GM19099 (cell line): ENCODE measurements around the gene RUBCNL.
A peak's percentile ranks its signal among the peaks of the same experiment; 100 is the strongest.

ENCODE experiments used
- POLR2A ChIP-seq: IDR thresholded peaks from 3 replicates; pipeline ENCODE4 v1.6.1; 2011; ENCODE audit warnings: low read depth; ENCODE audit not compliant: insufficient read length; ENCODE audit errors: extremely low read depth

Gene RUBCNL, protein sequence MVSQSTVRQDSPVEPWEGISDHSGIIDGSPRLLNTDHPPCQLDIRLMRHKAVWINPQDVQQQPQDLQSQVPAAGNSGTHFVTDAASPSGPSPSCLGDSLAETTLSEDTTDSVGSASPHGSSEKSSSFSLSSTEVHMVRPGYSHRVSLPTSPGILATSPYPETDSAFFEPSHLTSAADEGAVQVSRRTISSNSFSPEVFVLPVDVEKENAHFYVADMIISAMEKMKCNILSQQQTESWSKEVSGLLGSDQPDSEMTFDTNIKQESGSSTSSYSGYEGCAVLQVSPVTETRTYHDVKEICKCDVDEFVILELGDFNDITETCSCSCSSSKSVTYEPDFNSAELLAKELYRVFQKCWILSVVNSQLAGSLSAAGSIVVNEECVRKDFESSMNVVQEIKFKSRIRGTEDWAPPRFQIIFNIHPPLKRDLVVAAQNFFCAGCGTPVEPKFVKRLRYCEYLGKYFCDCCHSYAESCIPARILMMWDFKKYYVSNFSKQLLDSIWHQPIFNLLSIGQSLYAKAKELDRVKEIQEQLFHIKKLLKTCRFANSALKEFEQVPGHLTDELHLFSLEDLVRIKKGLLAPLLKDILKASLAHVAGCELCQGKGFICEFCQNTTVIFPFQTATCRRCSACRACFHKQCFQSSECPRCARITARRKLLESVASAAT

DNA sequence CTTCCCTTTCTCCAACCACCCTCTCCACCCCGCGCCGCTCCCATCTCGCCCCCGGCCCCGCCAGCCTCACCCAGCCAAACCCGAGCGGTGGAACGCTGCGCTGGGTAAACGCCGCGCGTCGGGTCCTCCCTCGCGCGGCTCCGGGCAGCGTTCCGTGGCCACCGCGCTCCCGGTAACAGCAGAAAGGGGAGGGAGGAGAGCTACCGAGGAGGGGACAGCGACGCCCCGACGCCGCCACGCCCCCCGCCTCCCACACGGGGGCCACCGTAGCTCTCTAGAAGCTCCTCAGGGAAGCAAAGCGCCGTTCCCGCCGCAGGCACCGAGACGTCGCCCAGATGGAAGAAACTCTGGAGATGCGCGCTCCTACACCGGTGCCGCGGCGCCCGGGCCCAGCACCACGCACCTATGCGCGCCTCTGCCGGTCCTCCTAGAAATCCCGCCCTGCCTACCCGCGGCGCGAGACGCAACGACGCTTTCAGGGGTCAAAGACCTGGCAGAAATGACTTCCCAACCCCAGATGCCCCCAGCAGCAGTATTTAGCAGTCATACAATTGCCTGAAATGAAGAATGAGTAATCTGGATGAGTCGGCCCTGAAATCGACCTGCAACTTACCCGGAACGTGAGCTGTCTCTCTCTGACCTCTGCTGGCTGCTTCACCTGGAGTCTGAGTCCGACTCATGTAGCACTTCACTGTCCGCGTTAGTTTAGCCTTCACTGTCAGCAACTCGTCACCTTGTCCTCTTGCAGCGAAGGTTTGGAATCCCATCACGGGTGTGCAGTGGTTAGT, at the start of gene RUBCNL:
RUBCNL (minus strand) TSS at position 189 of the 788 bp plus-strand sequence. CDS start 14,777 bp downstream, outside the sequence.
- no peak for TF ChIP-seq POLR2A

DNA sequence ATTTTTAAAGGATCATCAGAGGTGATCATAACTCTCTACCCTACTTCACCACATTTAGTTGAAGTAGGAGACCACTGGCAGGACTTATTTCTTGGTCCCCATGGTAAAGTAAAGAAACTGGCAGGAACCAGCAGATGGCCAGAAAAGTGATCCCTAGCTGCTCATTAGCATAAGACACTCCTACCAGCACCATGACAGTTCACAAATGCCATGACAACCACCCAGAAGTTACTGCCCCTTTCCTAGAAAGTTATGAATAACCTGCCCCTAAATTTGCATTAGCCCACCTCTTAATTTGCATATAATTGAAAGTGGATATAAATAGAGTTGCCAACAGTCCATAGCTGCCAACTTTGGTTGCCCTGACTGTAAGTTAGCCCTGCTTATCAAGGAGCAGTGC, 18.4 kb upstream of the RUBCNL start:
- no peak for TF ChIP-seq POLR2A

DNA sequence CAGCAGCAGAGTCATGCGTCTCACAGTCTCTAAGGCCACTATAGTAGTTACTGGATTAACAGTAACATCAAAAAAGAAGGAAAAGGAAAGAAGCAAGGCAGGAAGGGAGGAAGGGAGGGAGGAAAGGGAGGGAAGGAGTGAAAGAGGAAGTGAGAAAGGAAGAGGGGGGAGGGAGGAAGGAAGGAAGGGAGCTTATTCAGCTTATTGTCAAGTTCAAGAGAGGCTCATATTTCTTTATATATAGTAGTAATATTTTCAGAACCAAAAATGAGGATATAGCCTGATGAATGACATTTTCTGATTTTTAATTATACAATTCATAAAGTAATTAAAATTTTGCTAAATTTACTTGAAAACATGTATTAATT, 17.7 kb upstream of the RUBCNL start:
- no peak for TF ChIP-seq POLR2A

DNA sequence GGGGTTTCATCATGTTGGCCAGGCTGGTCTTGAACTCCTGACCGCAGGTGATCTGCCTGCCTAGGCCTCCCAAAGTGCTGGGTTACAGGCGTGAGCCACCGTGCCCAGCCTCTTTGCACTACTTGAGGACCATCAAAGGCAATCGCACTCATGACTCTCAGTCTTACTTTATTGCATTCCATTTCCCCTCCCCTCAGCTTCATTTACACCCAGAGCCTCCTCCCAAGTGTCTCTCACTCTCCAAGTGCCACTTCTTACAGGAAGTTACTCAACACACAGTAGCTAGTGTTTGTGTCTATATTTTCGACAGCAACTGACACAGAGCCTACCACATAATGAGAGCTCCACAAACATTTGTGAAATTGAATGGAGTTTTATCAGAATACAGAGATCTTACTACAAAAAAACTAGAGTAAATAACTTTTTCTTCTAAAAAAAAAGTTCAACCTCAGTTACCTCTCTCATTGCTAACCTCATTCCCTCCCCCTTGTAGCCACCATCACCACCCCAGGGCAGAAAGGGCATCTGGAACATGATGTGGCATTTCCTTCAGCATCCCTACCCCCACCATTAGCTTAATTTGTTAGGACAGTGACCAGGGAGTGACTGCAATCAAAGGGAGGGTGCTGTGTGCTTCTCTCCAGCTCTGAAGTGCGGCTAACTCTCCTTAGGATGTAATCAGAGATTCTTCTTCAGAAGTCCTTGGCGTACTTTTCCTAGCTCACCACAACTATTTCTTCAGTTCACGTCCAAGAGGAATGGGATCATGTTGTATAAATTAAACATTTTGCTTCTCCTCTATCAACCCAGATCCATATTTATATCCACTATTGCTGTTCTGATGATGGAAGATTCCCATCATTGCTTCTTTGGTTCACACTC, 17.0 kb upstream of the RUBCNL start:
- no peak for TF ChIP-seq POLR2A

DNA sequence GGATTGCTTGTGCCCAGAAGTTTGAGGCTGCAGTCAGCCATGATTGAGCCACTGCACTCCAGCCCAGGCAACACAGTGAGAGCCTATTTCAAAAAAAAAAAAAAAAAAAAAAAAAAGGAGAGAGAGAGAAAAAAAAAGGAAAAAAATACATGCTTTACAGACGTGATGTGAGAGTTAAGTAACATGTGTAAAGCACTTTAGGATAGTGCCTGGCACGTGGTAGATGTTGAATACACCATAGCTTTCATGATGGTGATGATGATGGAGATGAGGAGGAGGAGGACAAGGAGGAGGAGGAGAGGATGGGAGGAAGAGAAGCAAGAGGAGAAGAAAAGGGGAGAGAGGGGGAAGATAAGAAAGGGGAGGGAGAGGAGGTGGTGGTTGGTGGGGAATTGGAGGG, 15.1 kb upstream of the RUBCNL start:
- TF ChIP-seq POLR2A = no peak

DNA sequence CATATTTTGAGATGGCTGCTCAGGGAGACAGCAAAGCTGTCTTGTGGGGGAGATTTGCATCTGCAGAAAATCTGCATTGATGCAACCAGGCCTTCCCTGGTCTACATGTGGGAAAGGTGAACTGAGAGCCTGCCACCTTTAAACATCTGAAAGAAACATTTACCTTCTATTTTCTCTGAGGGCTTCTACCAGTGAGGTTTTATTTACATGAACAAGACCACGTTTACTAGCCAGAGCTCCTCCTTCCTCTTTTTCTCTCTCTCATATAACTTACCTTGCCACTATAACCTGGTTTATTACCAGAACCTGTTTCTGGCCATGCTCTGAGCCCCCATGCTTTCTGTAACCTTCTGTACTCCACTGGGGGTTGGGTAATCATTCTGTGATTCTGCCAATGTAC, 14.4 kb upstream of the RUBCNL start:
- no peak for TF ChIP-seq POLR2A

DNA sequence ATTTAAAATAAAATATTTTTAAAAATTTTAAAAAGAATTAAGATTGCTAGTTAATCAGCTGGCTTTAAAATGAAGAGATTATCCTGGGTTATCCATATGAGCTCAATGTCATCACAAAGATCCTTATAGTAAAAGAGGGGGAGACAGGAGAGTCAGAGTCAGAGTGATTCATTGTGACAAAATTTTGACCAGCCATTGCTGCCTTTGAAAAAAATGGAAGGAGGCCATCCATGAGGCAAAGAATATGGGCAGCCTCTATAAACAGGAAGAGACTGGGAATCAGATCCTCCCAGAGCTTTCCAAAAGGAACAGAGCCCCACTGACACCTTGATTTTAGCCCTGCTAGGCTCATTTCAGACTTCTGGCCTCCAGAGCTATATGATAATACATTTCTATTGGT, 9.3 kb upstream of the RUBCNL start:
- TF ChIP-seq POLR2A = no peak

DNA sequence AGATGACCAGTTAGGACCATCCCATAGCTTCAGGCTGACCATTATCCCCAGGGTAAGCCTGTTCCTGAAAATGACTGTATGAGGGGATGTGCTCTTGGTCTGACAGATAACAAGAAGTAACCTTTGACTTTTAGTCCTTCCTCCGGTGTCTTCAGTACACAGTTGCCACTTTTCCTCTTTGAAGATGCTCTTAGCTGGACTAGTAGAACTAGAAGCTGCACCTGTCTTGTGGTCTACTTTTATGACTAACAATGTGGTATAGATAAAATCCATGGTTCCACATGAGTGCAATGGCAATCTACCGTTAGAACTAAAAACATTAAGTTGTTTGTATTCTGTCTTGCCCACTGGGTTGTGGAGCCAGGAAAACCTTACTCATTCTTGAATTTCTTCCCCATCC, 5.9 kb upstream of the RUBCNL start:
- TF ChIP-seq POLR2A = no peak

DNA sequence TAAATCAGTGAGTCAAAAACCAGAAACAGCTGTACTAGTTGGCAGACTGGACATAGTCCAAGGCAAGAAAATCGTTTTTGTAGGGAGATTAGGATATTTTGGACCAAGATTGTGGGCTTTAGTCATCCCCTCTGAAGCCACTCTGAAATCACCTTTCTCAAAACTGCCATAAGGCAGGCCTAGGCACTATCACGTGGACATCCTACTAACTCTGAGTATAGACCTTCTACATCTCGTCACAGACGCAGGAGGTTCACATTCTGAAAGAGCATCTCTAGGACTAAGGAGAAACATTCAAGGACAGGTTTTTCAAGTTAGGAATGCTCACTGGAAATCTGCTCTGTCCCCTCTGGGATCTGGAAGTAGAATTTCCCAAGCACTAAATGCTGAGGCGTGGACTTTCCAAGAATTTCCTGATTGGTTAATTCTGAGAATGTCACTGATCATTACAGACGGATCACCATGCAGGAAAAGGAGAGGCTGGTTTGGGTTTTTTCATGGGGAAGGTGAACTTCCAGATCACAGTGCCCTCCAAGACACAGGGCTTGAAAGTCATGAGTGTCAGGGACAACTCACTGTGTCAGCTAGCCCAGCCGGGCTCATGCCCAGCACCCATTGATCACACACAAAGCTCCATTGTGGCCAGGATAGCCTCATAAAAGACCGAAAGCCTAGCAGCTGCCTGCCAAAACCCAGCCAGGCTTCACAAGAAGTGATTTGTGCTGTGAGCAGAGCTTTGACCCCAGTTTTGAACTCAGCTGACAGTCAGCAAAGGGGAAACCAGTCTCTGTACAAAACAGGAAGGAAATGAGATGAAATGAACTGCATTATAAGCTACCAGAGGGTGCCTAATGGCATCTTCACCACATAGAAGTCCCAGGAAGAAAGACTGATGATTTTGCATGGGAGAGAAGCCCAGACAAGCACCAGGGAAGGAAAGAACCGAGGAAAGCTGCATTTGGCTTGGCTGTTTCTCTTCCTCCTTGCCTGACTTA, 2.7 kb upstream of the RUBCNL start:
- TF ChIP-seq POLR2A = peak; percentile 16

DNA sequence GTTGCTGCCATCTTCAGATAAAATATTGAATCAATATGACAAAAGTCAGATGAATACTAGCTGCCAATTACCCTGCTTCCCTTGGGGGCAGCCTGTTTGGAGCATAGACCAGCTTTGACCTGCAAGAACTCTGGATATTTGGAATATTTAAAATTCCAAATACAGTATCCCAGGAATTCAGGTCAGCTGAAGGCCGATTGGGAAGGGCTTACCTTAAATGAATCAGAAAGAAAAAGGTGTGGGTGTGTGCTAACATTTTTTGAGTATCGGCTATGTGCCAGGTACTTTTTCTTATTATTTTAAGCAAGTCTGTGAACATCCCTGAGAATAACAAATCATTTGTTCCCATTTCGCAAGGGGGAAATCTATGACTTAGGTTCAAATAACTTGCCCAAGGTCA, 1.8 kb upstream of the RUBCNL start:
- TF ChIP-seq POLR2A = no peak

DNA sequence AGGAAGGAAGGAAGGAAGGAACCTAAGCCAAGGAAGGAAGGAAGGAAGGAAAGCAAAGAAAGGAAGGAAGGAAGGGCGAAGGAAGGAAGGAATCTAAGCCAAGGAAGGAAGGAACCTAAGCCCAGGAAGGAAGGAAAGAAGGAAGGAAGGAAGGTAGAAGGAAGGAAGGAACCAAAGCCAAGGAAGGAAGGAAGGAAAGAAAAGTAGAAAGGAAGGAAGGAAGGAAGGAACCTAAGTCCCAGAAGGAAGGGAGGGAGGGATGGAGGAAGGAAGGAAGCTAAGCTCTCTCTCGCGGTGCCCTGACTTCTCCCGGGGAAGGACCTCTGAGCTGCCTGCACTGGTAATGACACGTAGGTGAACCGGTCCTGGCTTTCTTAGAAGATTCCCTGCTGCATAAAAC, 1.3 kb upstream of the RUBCNL start:
- TF ChIP-seq POLR2A = no peak

DNA sequence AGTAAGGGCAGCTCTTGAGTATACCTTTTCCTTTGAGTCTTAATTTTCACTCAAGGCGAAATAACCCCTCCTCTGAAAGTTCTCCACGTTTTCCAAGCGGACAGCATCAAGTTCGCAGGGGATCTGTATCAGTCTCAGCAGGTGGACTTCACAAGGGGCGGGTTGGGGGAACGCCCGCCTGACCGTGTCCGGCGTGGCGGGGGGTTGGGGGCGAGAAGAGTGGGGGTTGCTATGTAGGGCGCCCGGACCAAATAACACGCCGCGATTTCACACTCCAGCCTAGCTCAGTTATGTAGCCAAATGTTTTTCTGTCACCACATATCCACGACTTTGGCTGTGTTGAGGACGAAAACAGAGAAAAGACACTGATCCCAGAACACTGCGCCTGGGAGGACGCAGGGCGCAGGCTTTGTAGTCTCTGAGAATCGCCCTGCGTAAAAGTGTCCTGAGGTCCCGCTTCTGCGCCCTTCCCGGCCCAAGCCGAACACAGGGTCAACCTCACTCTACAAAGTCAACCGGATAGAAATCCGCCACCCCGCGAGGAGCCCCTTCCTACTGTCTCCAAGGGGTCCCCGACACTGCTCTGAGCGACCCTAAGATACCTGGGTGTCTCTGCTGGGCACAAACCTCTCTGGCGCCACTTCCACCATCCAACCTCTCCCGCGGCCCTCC, 524 bp downstream of the RUBCNL start:
- no peak for TF ChIP-seq POLR2A

DNA sequence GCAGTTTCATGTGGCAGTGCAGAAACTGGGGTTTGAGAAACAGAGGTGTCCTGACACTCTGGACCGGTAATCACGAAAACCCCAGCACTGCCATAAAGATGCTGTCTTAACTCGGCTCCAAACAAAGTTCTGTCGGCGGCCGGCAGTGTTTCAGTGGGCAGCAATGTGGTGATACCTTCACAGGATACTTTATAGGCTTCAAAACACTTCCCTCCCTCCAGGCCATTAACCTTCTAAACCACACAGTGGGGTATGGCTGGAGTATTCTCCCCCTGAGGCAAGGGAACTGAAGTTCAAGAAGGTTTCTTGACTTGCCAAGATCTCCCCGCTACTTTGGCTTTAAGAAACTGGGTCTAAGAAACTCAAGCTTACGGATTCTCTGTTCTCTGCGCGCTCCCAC, 1.1 kb downstream of the RUBCNL start:
- TF ChIP-seq POLR2A = no peak
